Superior temporal gyrus (tissue), 1 donor: ENCODE measurements around the gene TMSB4X.
A peak's percentile ranks its signal among the peaks of the same experiment; 100 is the strongest.
"Not testable (repeated sequence)": the region's sequence is repeated elsewhere in the genome, so short reads cannot be mapped to it uniquely, and the experiment has no call there.

ENCODE experiments used
- DNase-seq: peaks from one replicate; pipeline ENCODE4 v3.0.0-alpha.2; 2016; ENCODE audit errors: extremely low spot score

TMSB4X gene

GRCh38 chrX:12976819-12977732 is 2.2 kb downstream of the TMSB4X start:
- not testable (repeated sequence) for DNase-seq

DNA sequence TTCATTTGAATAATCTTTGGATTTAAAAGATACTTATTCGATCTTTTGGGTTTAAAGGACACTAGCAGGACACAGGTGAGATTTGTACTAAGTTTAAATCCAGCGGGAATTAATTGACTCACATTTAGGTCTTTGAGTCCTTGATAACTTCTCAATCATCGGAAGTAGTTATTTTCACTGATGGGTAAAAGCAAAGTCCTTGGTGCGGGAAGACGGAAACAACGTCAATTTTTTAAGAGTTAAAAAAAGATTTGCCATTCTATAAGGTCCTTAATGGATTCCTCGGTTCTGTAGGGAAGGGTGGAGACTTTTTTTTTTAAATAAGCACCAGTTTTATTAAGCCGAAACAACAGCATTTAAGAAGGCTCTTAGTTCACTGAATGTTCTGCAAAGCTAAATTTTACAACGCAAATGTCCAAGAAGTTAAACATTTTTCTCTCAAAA is 2.9 kb downstream of the TMSB4X start:
- peak; percentile 22 for DNase-seq

- peak; percentile 48 for DNase-seq
These were observed 3.5 kb downstream of the TMSB4X start for GRCh38 chrX:12978205-12979025.

DNA sequence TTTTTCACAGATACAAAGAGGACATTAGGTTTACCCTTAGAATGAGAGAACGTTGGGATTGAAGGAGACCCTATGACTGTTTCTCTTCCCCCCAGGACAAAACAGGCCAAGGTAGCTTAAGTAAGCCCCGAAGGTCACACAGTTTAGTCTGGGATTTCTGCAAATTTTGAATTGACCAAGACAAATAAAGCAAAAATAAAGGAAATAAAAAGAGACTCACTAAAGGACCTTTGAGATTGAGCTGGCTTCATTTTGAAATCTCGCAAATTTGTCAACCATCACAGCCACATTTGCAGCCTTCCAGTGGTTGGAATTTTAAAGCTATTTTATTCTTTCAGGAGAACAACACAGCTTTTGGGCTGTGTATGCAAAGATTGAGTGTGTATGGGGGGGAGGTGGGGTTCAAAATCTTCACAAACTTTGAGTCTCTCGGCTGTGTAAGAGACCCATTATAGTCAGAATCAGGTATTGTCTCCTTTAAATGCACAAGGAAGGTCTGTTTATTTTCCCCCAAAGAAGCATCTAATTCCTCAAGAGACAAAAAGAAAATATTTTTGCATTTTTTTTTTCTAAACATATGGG is 4.2 kb downstream of the TMSB4X start:
- no peak for DNase-seq

- DNase-seq: no peak
These were observed 4.7 kb downstream of the TMSB4X start for GRCh38 chrX:12979616-12980015.

- DNase-seq: not testable (repeated sequence)
These were observed 5.1 kb downstream of the TMSB4X start for GRCh38 chrX:12980039-12980438.

GRCh38 chrX:12981880-12982279 is 7.0 kb downstream of the TMSB4X start:
- no peak for DNase-seq

DNA sequence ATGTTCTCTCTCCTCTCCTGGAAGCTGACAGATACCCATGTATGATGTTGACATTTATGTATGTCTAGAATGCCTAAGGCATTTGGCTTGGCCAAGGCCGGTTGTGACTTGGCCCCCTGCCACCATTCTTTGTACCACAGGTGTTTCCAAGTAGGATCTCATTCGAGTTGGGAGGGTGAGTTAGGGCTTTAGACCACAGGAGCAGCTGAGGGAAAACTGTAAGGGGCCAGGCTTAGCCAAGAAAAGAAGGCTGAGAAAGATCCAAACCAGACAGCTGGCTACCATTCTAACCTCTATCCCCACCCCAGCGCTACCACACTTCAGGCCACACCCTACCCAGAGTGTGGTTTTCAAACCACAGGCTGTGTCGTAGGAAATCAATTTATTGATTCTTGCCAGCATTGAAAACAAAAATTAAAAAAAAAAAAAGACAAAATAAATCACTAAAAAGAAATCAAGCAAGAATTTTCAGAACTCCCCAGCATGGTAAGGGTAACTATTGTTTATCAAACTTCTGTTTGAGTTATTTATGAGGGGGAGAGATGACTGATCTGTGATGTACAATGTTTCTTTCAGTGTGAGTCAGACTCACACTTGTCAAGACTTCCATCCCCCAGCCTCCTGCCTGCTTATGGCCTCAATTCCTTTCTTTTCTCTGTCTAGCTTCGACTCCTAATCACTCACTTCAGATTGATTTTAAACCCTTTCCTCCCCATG is 9.9 kb downstream of the TMSB4X start:
- DNase-seq: no peak

DNA sequence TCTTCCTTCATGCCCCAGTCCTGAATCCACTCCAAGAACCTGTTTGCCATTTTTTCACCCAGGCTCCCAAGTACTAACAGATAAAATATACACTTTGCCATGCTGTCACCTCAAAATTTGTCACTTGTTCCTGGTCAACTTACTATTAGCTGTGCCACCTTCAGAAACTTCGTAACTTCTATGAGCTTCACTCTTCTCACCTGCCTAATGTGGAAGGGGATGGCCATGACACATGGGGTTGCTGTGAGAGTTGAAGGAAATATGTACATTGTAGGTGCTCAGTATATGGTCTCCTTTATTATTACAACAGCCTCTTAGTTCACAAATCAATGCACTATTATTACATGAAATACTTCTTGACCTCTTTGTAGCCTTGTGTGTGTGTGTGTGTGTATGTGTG is 10.4 kb downstream of the TMSB4X start:
- DNase-seq: no peak

DNA sequence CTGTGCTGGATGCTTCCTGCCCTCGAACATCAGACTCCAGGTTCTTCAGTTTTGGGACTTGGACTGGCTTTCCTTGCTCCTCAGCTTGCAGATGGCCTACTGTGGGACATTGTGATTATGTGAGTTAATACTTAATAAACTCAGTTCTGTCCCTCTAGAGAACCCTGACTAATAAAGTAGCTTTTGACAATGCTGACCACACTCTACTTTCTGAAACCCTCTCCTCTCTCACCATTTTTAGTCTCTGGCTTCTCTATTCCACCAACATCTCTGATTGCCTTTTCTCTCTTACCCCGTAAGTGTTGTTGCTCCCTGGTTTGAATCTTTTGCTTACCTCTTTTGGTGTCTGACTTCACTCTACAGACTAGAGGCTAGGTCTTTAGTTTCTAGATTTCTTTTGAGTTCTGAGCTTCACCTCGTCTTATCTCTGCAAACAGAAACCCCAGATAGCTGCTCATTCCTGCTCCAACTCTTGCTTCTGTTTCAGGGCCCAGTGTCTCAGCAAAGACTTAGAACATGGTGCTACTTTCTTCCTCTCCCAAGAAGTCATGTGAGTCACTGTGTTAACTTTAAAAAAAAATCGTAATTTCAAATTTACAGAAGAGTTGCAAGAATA is 11.4 kb downstream of the TMSB4X start:
- no peak for DNase-seq

DNA sequence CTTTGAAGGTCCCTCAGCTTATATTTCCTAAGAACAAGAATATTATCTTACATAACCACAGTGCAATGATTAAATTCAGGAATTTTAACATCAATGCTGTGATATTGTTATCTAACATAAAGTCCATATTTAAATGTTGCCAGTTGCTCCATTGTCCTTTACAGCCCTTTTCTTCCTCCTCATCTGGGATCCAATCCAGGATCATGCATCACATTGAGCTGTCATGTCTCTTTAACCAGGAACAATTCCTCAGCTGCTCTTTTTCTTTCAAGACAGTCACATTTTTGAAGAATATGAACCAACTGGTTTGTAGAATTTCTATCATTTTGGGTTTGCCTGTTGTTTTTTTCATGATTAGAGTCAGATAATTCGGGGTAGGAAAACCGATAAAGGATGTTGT is 12.0 kb downstream of the TMSB4X start:
- no peak for DNase-seq

GRCh38 chrX:12987340-12987739 is 12.4 kb downstream of the TMSB4X start:
- no peak for DNase-seq

DNA sequence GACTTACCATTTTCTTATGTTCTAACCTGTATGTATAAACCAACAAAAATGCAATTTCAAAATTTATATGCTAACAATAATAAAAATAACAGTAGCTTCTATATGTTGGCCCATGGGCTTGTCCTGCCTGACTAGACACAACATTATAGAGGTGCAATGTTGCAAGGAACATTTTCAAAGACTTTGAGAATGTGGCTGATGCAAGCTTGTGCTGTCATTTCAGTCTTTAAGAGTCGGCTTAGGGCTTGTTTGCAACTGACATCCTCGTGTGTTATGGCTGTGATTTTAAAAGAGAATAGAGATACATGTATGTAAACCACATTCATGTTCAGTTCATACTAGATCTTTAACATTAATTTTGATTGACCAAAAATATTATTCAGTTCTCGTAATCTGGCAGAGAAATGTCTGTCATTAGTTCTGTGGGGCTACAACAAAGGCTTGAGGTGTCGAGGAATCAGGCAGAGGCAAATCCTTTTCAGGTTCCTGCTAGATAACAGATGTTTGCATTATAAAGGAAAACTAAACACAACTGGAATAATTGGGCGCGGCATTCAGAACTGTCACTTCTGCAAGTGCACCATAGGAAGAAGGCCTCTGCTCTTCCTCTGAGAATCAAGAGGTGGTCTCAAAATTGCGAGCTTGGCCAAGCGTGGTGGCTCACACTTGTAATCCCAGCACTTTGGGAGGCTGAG is 13.1 kb downstream of the TMSB4X start:
- no peak for DNase-seq

GRCh38 chrX:12988797-12989196 is 13.9 kb downstream of the TMSB4X start:
- no peak for DNase-seq

- no peak for DNase-seq
These were observed 14.6 kb downstream of the TMSB4X start for GRCh38 chrX:12989461-12989860.

DNA sequence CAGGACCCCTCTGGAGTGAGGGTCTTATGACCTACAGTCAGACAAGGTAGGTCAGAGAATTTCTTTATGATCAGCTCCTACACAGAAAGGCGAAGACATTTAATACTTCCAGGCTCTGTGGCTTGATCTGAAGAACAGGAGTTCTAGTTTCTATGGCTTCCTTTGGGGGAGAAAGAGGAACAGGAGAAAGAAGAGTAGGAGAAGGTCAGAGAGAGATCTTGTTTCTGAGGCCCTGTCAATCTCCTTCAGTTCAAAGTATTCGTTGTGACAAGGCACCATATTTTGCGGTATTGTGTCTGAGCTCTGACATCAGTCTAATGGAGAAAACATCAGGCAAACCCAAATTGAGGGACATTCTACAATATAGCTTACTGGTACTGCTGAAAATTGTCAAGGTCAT is 16.7 kb downstream of the TMSB4X start:
- no peak for DNase-seq

DNA sequence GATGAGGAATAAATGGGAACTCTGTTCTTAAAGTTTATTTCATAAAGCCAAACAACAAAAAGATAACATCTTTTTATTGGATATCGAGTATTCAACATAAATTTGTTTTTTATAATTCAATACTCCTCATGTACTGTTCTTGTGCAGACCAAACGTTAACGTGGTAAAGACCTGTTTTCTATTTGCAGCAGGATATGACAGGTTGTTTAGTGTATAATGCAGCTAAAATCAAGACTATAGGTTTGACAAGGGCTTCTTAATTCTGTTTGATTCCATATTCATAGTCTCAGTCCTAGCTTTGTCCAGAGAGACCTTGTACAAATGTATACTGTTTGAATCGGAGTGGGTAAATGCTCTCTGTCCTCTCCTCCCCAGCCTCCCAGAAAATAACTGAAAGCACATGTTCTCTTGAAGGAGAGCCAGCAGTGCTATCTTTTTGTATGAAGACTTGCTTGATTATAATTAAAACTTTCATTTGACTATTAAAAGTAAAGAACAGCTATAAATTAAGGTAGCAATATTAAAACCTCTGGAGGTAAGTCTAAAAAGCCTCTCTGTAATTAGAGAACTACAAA is 17.7 kb downstream of the TMSB4X start:
- DNase-seq: no peak

GRCh38 chrX:12993826-12994225 is 18.9 kb downstream of the TMSB4X start:
- DNase-seq: no peak

DNA sequence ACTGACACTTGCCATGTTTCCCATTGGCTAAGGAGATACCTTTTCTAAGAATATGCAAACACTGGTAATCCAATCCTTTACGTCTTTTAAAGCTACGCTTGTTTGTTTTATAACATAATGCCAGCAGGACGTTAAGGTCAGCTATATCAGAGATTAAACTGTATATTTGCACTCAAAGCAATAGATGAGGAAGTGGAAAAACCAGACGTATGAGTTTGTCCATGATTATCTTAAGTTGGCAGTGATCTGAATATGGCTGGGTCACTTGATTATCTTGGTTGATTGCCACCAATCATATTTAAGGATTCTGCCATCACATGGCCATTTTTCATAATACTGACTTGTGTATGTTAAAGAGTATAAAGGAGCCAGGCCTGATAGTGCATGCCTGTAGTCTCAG is 19.4 kb downstream of the TMSB4X start:
- no peak for DNase-seq

GRCh38 chrX:12996934-12997435 is 22.1 kb downstream of the TMSB4X start:
- DNase-seq: no peak
